GM23338 (cell line): ENCODE measurements around the gene MKNK1. TPM values are rescaled to one million over a fixed set of nuclear protein-coding genes. Genes with fewer than 3 reads are reported as not detected.

ENCODE experiments used
- ATAC-seq: fragments of 200-7000 bp; cut with Tn5 transposase; 3 replicates; pipeline ENCODE4 v1.9.1; 2020
- DNase-seq: peaks from one replicate; pipeline ENCODE4 v3.0.0-alpha.2; 2015; ENCODE audit warnings: low spot score
- H2AFZ ChIP-seq: fragments of 200-600 bp; sonication (generic); 2 replicates; pipeline ENCODE4 v1.8.0; 2016; ENCODE audit warnings: antibody characterized with exemption, mild to moderate bottlenecking, moderate library complexity
- H3F3A ChIP-seq: fragments of 200-600 bp; sonication (generic); replicated peaks from 2 replicates; pipeline ENCODE4 v1.8.0; 2017; ENCODE audit warnings: antibody characterized with exemption, mixed run types, low read depth
- H3K27ac ChIP-seq: fragments of 200-600 bp; sonication (generic); 2 replicates; pipeline ENCODE4 v1.6.1; 2016; ENCODE audit warnings: low read depth
- H3K27me3 ChIP-seq: fragments of 200-600 bp; sonication (generic); 2 replicates; pipeline ENCODE4 v1.8.0; 2016; ENCODE audit warnings: mild to moderate bottlenecking, mixed run types, moderate library complexity; ENCODE audit not compliant: insufficient read depth
- H3K36me3 ChIP-seq: fragments of 200-600 bp; sonication (generic); 2 replicates; pipeline ENCODE4 v1.8.0; 2016; ENCODE audit warnings: mild to moderate bottlenecking; ENCODE audit not compliant: insufficient read depth
- H3K4me1 ChIP-seq: fragments of 200-600 bp; sonication (generic); 2 replicates; pipeline ENCODE4 v1.8.0; 2016; ENCODE audit warnings: mild to moderate bottlenecking, moderate library complexity; ENCODE audit not compliant: insufficient read depth
- H3K4me2 ChIP-seq: fragments of 200-600 bp; sonication (generic); 2 replicates; pipeline ENCODE4 v1.7.1; 2017; ENCODE audit warnings: mixed run types
- H3K4me3 ChIP-seq: fragments of 200-600 bp; sonication (generic); 2 replicates; pipeline ENCODE4 v1.6.1; 2016; ENCODE audit warnings: mixed run types
- H3K79me2 ChIP-seq: fragments of 200-600 bp; sonication (generic); replicated peaks from 2 replicates; pipeline ENCODE4 v1.8.0; 2017; ENCODE audit warnings: mild to moderate bottlenecking; ENCODE audit not compliant: insufficient read depth
- H3K9me2 ChIP-seq: fragments of 200-600 bp; sonication (generic); 2 replicates; pipeline ENCODE4 v1.8.0; 2017; ENCODE audit not compliant: insufficient read depth
- H4K20me1 ChIP-seq: fragments of 200-600 bp; sonication (generic); replicated peaks from 2 replicates; pipeline ENCODE4 v1.8.0; 2017; ENCODE audit warnings: mild to moderate bottlenecking; ENCODE audit not compliant: insufficient read depth
- H3K27ac Mint-ChIP-seq: 2 replicates; pipeline ENCODE4 v1.8.0; 2020; ENCODE audit warnings: inconsistent platforms, mild to moderate bottlenecking, moderate library complexity, mixed read lengths
- H3K27me3 Mint-ChIP-seq: 3 replicates; pipeline ENCODE4 v1.8.0; 2022; ENCODE audit warnings: low read depth, mild to moderate bottlenecking, moderate library complexity, mixed read lengths, inconsistent platforms; ENCODE audit not compliant: insufficient read depth, poor library complexity
- H3K36me3 Mint-ChIP-seq: 3 replicates; pipeline ENCODE4 v1.8.0; 2021; ENCODE audit warnings: low read depth, mild to moderate bottlenecking, inconsistent platforms, moderate library complexity, mixed read lengths
- H3K4me1 Mint-ChIP-seq: 3 replicates; pipeline ENCODE4 v1.8.0; 2020; ENCODE audit warnings: mild to moderate bottlenecking, inconsistent platforms, mixed read lengths
- H3K4me3 Mint-ChIP-seq: 3 replicates; pipeline ENCODE4 v1.8.0; 2021; ENCODE audit warnings: moderate library complexity, mild to moderate bottlenecking, inconsistent platforms, mixed read lengths
- H3K9me3 Mint-ChIP-seq: 3 replicates; pipeline ENCODE4 v1.8.0; 2020; ENCODE audit warnings: moderate library complexity, mild to moderate bottlenecking, inconsistent platforms, mixed read lengths
- EZH2 ChIP-seq: fragments of 200-600 bp; sonication (generic); IDR thresholded peaks from one replicate; pipeline ENCODE4 v1.8.0; 2017; ENCODE audit warnings: antibody characterized with exemption, mild to moderate bottlenecking, low read depth; ENCODE audit not compliant: unreplicated experiment
- JUNB ChIP-seq: IDR thresholded peaks from one replicate; pipeline ENCODE4 v1.6.1; 2016; ENCODE audit warnings: antibody characterized with exemption; ENCODE audit not compliant: unreplicated experiment
- NANOG ChIP-seq: IDR thresholded peaks from 2 replicates; pipeline ENCODE4 v1.6.1; 2016; ENCODE audit warnings: antibody characterized with exemption, borderline replicate concordance
- POLR2AphosphoS5 ChIP-seq: IDR thresholded peaks from 2 replicates; pipeline ENCODE4 v1.6.1; 2016; ENCODE audit warnings: antibody characterized with exemption, low read depth
- ZNF114 ChIP-seq: fragments of 250-450 bp; sonication (Bioruptor Pico); IDR thresholded peaks from 2 replicates; pipeline ENCODE4 v1.5.0; 2020; ENCODE audit warnings: mild to moderate bottlenecking, moderate library complexity
- polyA plus RNA-seq: library from polyadenylated mRNA; unstranded; fragments of >200 nt; fragmentation: Nextera tagmentation; extraction: Ambion mirVana; gene quantifications from 2 replicates; pipeline ENCODE4 v1.2.1, GENCODE V29; 2016
- total RNA-seq: library from RNA; depleted of rRNA; stranded (reverse); fragments of >200 nt; shearing (Covaris generic); gene quantifications from 2 replicates; pipeline ENCODE4 v1.2.3, GENCODE V29; 2014
- TF ChIP-seq, protein P1 (sequence below): IDR thresholded peaks from one replicate; pipeline ENCODE4 v1.6.1; 2018; ENCODE audit warnings: antibody characterized with exemption; ENCODE audit not compliant: unreplicated experiment
- TF ChIP-seq, protein P2 (sequence below): fragments of 250-450 bp; sonication (Bioruptor Pico); IDR thresholded peaks from 2 replicates; pipeline ENCODE4 v1.5.0; 2020; ENCODE audit warnings: mild to moderate bottlenecking, moderate library complexity
- TF ChIP-seq, protein P3 (sequence below): IDR thresholded peaks from 2 replicates; pipeline ENCODE4 v1.6.1; 2016; ENCODE audit warnings: antibody characterized with exemption

The MKNK1 gene
- total and polyA plus RNA-seq, 2 experiments from 2014 or later: 11.8 to 20.5 TPM

DNA sequence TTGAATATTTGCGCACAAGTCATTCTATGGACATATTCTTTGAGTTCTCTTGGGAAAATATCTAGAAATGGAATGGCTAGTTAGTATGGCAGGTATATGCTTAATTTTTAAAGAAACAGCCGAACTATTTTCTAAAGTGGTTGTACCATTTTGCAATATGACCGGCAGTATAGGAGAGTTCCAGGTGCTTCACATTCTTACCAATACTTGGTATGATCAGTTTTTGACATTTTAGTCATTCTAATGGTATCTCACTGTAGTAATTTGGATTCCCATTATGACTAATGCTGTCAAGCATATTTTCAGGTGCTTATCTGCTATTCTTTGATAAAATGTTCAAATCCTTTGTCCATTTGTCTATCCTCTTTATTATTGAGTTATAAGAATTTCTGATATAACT lies 43.5 kb upstream of the MKNK1 start (continued):
- TF ChIP-seq, protein P1, sequence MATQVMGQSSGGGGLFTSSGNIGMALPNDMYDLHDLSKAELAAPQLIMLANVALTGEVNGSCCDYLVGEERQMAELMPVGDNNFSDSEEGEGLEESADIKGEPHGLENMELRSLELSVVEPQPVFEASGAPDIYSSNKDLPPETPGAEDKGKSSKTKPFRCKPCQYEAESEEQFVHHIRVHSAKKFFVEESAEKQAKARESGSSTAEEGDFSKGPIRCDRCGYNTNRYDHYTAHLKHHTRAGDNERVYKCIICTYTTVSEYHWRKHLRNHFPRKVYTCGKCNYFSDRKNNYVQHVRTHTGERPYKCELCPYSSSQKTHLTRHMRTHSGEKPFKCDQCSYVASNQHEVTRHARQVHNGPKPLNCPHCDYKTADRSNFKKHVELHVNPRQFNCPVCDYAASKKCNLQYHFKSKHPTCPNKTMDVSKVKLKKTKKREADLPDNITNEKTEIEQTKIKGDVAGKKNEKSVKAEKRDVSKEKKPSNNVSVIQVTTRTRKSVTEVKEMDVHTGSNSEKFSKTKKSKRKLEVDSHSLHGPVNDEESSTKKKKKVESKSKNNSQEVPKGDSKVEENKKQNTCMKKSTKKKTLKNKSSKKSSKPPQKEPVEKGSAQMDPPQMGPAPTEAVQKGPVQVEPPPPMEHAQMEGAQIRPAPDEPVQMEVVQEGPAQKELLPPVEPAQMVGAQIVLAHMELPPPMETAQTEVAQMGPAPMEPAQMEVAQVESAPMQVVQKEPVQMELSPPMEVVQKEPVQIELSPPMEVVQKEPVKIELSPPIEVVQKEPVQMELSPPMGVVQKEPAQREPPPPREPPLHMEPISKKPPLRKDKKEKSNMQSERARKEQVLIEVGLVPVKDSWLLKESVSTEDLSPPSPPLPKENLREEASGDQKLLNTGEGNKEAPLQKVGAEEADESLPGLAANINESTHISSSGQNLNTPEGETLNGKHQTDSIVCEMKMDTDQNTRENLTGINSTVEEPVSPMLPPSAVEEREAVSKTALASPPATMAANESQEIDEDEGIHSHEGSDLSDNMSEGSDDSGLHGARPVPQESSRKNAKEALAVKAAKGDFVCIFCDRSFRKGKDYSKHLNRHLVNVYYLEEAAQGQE: no peak
- TF ChIP-seq POLR2AphosphoS5 (no peak), JUNB (no peak)

DNA sequence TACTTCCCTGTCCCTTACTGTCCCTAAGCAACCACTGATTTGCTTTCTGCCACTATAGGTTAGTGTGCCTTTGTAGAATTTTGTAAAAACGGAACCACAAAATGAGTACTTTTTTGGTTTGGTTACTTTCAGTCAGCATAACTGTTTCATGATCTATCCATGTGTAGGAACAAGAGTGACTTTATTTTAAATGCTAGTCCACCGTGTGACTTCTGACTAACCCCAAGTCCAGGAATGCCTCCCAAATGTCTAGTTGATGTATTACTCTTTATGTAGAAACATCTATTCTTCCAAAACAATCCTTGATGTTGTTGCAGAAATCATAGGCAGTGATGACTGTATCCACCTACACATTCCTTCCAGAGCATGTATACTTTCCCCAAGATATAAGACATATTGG lies 42.8 kb upstream of the MKNK1 start:
- H3K27ac Mint-ChIP-seq: no peak overlapping the region
- DNase-seq: no peak

More for the DNA sequence above, 42.8 kb upstream of the MKNK1 start:
- no peak overlapping the region for H3K4me3 ChIP-seq
- no peaks in the 10 kb centered on the region for H3K79me2 ChIP-seq
- ATAC-seq: no peak
- no peak overlapping the region for H3K4me2 ChIP-seq
- TF ChIP-seq JUNB (no peak), ZNF114 (no peak), NANOG (no peak), EZH2 (no peak), POLR2AphosphoS5 (no peak)
- TF ChIP-seq, protein P2, sequence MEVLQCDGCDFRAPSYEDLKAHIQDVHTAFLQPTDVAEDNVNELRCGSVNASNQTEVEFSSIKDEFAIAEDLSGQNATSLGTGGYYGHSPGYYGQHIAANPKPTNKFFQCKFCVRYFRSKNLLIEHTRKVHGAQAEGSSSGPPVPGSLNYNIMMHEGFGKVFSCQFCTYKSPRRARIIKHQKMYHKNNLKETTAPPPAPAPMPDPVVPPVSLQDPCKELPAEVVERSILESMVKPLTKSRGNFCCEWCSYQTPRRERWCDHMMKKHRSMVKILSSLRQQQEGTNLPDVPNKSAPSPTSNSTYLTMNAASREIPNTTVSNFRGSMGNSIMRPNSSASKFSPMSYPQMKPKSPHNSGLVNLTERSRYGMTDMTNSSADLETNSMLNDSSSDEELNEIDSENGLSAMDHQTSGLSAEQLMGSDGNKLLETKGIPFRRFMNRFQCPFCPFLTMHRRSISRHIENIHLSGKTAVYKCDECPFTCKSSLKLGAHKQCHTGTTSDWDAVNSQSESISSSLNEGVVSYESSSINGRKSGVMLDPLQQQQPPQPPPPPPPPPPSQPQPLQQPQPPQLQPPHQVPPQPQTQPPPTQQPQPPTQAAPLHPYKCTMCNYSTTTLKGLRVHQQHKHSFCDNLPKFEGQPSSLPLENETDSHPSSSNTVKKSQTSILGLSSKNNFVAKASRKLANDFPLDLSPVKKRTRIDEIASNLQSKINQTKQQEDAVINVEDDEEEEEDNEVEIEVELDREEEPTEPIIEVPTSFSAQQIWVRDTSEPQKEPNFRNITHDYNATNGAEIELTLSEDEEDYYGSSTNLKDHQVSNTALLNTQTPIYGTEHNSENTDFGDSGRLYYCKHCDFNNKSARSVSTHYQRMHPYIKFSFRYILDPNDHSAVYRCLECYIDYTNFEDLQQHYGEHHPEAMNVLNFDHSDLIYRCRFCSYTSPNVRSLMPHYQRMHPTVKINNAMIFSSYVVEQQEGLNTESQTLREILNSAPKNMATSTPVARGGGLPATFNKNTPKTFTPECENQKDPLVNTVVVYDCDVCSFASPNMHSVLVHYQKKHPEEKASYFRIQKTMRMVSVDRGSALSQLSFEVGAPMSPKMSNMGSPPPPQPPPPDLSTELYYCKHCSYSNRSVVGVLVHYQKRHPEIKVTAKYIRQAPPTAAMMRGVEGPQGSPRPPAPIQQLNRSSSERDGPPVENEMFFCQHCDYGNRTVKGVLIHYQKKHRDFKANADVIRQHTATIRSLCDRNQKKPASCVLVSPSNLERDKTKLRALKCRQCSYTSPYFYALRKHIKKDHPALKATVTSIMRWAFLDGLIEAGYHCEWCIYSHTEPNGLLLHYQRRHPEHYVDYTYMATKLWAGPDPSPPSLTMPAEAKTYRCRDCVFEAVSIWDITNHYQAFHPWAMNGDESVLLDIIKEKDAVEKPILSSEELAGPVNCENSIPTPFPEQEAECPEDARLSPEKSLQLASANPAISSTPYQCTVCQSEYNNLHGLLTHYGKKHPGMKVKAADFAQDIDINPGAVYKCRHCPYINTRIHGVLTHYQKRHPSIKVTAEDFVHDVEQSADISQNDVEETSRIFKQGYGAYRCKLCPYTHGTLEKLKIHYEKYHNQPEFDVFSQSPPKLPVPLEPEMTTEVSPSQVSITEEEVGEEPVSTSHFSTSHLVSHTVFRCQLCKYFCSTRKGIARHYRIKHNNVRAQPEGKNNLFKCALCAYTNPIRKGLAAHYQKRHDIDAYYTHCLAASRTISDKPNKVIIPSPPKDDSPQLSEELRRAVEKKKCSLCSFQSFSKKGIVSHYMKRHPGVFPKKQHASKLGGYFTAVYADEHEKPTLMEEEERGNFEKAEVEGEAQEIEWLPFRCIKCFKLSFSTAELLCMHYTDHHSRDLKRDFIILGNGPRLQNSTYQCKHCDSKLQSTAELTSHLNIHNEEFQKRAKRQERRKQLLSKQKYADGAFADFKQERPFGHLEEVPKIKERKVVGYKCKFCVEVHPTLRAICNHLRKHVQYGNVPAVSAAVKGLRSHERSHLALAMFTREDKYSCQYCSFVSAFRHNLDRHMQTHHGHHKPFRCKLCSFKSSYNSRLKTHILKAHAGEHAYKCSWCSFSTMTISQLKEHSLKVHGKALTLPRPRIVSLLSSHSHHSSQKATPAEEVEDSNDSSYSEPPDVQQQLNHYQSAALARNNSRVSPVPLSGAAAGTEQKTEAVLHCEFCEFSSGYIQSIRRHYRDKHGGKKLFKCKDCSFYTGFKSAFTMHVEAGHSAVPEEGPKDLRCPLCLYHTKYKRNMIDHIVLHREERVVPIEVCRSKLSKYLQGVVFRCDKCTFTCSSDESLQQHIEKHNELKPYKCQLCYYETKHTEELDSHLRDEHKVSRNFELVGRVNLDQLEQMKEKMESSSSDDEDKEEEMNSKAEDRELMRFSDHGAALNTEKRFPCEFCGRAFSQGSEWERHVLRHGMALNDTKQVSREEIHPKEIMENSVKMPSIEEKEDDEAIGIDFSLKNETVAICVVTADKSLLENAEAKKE (CRISPR knock-in tag): no peak
- TF ChIP-seq, protein P3, sequence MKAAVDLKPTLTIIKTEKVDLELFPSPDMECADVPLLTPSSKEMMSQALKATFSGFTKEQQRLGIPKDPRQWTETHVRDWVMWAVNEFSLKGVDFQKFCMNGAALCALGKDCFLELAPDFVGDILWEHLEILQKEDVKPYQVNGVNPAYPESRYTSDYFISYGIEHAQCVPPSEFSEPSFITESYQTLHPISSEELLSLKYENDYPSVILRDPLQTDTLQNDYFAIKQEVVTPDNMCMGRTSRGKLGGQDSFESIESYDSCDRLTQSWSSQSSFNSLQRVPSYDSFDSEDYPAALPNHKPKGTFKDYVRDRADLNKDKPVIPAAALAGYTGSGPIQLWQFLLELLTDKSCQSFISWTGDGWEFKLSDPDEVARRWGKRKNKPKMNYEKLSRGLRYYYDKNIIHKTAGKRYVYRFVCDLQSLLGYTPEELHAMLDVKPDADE: no peak
- no peaks in the 10 kb centered on the region; the same call in 1 of the 2 replicates for H4K20me1 ChIP-seq
- no peaks in the 10 kb centered on the region for H3F3A ChIP-seq
- H3K36me3 ChIP-seq: peaks cover 18% of the 10 kb centered on the region
- no peaks in the 10 kb centered on the region for H3K9me2 ChIP-seq
- Mint-ChIP-seq H3K9me3 (peaks cover 15% of the 10 kb centered on the region; the same call in 2 of the 3 replicates), H3K4me1 (no peaks in the 10 kb centered on the region), H3K27me3 (no peaks in the 10 kb centered on the region), H3K36me3 (peaks cover 49% of the 10 kb centered on the region), H3K4me3 (no peak overlapping the region)
- H2AFZ ChIP-seq: no peak overlapping the region
- no peaks in the 10 kb centered on the region for H3K27me3 ChIP-seq
- H3K27ac ChIP-seq: no peak overlapping the region
- no peaks in the 10 kb centered on the region for H3K4me1 ChIP-seq
